ENCODE data around the gene FAM228B. TPM values are rescaled to one million over a fixed set of nuclear protein-coding genes. Genes with fewer than 3 reads are reported as not detected.
"Not testable (repeated sequence)": the region's sequence is repeated elsewhere in the genome, so short reads cannot be mapped to it uniquely, and the experiment has no call there.

FAM228B gene
- total and polyA plus RNA-seq, 7 donors, result 1.4 to 44.1 (median 24.7) TPM

DNA sequence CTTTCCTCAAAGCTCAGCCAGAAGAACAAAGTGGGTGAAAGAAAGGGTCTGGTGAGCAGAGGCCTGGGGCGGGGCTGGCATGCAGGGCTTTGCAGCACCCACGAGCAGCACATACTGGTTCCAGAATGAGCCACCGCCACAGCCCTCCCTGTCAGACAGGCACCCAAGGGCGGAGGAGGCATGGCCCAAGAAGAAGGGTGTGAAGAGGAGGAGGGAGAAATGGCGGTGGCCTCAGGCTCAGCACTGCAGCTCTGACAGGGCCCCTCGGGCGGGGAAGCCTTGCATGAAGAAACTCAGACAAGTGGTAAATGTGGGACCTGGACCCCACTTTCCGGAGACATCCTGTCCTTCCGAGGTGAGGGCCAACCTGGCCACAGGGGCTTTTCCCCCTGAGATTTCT is 67.2 kb downstream of the FAM228B start:
- intact Hi-C loops (cut with DNase I), result no loop called here
- TF ChIP-seq, protein P1, sequence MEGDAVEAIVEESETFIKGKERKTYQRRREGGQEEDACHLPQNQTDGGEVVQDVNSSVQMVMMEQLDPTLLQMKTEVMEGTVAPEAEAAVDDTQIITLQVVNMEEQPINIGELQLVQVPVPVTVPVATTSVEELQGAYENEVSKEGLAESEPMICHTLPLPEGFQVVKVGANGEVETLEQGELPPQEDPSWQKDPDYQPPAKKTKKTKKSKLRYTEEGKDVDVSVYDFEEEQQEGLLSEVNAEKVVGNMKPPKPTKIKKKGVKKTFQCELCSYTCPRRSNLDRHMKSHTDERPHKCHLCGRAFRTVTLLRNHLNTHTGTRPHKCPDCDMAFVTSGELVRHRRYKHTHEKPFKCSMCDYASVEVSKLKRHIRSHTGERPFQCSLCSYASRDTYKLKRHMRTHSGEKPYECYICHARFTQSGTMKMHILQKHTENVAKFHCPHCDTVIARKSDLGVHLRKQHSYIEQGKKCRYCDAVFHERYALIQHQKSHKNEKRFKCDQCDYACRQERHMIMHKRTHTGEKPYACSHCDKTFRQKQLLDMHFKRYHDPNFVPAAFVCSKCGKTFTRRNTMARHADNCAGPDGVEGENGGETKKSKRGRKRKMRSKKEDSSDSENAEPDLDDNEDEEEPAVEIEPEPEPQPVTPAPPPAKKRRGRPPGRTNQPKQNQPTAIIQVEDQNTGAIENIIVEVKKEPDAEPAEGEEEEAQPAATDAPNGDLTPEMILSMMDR (IDR thresholded peaks at IDR 0.05), result no peak
- no peak for TF ChIP-seq POLR2AphosphoS5 (IDR thresholded peaks at IDR 0.05)
- TF ChIP-seq EP300 (IDR thresholded peaks at IDR 0.05), result no peak
- no peak for TF ChIP-seq POLR2A (IDR thresholded peaks at IDR 0.05)
- Histone ChIP-seq H3K4me3 (no peak overlapping the region), H3K9me3 (no peaks in the 10 kb centered on the region), H3K36me3 (no peaks in the 10 kb centered on the region), H3K27ac (no peak overlapping the region), H3K27me3 (no peaks in the 10 kb centered on the region), H3K4me1 (no peaks in the 10 kb centered on the region)
- 86 to 88% methylated on average over 9 of the region's 9 CpGs for WGBS, 2 donors
- no peak for DNase-seq

DNA sequence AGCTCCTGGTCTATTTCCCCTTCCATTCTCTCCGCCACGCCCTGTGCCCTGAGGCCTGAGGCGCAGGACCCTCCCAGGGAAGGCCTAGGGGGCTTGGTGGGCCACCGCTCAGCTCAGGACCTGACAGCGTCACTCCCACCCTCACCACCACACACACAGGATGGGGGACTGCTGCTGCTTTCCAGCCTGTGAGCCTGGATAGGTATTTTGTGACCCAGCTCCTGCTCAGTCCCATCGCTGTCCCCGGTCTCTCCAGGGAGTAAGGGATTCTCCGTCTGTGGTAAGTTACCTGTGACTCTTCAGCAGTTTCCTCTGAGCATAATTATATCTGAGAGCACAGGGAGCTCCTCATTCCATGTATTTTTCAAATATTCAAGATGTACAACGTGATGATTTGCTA is 67.9 kb downstream of the FAM228B start:
- no peaks in the 10 kb centered on the region for H3K4me1 ChIP-seq
- H3K36me3 ChIP-seq, result no peaks in the 10 kb centered on the region
- intact Hi-C loops (cut with DNase I), result no loop called here
- H3K27ac ChIP-seq, result no peak overlapping the region
- no peak for DNase-seq
- TF ChIP-seq EP300 (IDR thresholded peaks at IDR 0.05), result no peak
- H3K9me3 ChIP-seq, result no peaks in the 10 kb centered on the region
- H3K4me3 ChIP-seq, result no peak overlapping the region
- 89 to 94% methylated on average over 9 of the region's 9 CpGs for WGBS, 2 donors
- no peaks in the 10 kb centered on the region for H3K27me3 ChIP-seq

DNA sequence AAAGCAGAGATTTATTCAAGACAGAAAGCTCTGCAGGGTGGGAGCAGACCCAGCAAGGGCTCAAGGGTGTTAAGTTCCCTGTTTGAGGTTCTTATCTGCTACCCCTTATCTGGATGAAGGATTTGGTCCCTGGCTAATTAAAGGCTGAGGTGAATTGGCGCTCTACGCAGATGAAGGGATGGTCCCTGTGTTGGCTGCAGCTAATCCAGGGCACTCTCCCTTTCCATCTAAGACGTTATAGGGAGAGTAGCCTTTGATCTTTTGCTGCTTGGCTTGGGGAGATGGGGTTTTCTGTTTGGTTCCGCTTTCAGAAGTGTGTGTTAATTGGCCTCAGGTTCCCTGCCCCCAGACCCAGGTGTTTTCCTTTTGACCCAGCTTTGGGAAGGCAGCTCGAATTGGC is 68.6 kb downstream of the FAM228B start:
- Histone ChIP-seq H3K27me3 (no peaks in the 10 kb centered on the region), H3K36me3 (no peaks in the 10 kb centered on the region), H3K4me1 (no peaks in the 10 kb centered on the region), H3K27ac (no peak overlapping the region), H3K4me3 (no peak overlapping the region), H3K9me3 (no peaks in the 10 kb centered on the region)
- 60 to 64% methylated on average over 5 of the region's 5 CpGs for WGBS, 2 donors
- DNase-seq, result no peak
- TF ChIP-seq, protein P1 (IDR thresholded peaks at IDR 0.05), result no peak
- intact Hi-C loops (cut with DNase I), result no loop called here

- DNase-seq; intact Hi-C loops (cut with DNase I); H3K27ac ChIP-seq; H3K9me3 ChIP-seq; H3K4me1 ChIP-seq; H3K27me3 ChIP-seq; H3K4me3 ChIP-seq: not testable (repeated sequence)
- WGBS, 2 donors, result 100% methylated on average over 1 of the region's 1 CpG
- peaks cover 0 to 11% (median 0%) of the 10 kb centered on the region in 4 donors for H3K36me3 ChIP-seq
Observed at GRCh38 chr2:24197213-24197612, 73.9 kb downstream of the FAM228B start.

- 91 to 93% methylated on average over 12 of the region's 12 CpGs for WGBS, 2 donors
- peaks cover 9 to 38% (median 15%) of the 10 kb centered on the region in 4 donors for H3K36me3 ChIP-seq
Observed at GRCh38 chr2:24199968-24200590, 76.8 kb downstream of the FAM228B start.

More at GRCh38 chr2:24199968-24200590, 76.8 kb downstream of the FAM228B start:
- TF ChIP-seq POLR2AphosphoS5 (IDR thresholded peaks at IDR 0.05) (no peak), POLR2A (IDR thresholded peaks at IDR 0.05) (no peak), EP300 (IDR thresholded peaks at IDR 0.05) (no peak)
- TF ChIP-seq, protein P1 (IDR thresholded peaks at IDR 0.05), result no peak
- no peak overlapping the region for H3K27ac ChIP-seq
- no peaks in the 10 kb centered on the region for H3K9me3 ChIP-seq
- no peak for DNase-seq
- H3K4me1 ChIP-seq, result no peaks in the 10 kb centered on the region
- H3K4me3 ChIP-seq, result no peak overlapping the region
- no peaks in the 10 kb centered on the region for H3K27me3 ChIP-seq
- intact Hi-C loops (cut with DNase I), result no loop called here
